ENCODE data around the gene ULK4. TPM values are rescaled to one million over a fixed set of nuclear protein-coding genes. Genes with fewer than 3 reads are reported as not detected.

The ULK4 gene
- polyA plus RNA-seq, 1 donor from 2014 or later, result 7.2 TPM

- no peaks in the 10 kb centered on the region for H3K79me2 ChIP-seq (replicated peaks; ENCODE audit: insufficient read depth, low read length)
- TF ChIP-seq REST (IDR thresholded peaks at IDR 0.05; ENCODE audit: borderline replicate concordance) (no peak), POLR2AphosphoS5 (IDR thresholded peaks at IDR 0.05) (no peak), EZH2 (IDR thresholded peaks at IDR 0.05; ENCODE audit: borderline replicate concordance, insufficient read depth, low read length, poor library complexity, severe bottlenecking) (no peak), SMC3 (conservative IDR thresholded peaks at IDR 0.05; ENCODE audit: poor library complexity) (no peak), RAD21 (conservative IDR thresholded peaks at IDR 0.05) (no peak), EP300 (conservative IDR thresholded peaks at IDR 0.05; ENCODE audit: poor library complexity, severe bottlenecking) (no peak), MXI1 (conservative IDR thresholded peaks at IDR 0.05; ENCODE audit: poor library complexity, severe bottlenecking) (no peak), CTCF (IDR thresholded peaks at IDR 0.05; ENCODE audit: poor library complexity, severe bottlenecking) (no peak), TAF1 (IDR thresholded peaks at IDR 0.05; ENCODE audit: low read depth) (no peak)
- no peaks in the 10 kb centered on the region for H3K36me3 ChIP-seq (ENCODE audit: insufficient read depth, low read length)
- no peaks in the 10 kb centered on the region for H3K27me3 ChIP-seq (ENCODE audit: insufficient read depth, low read depth, low read length)
- no peak overlapping the region for H3K4me2 ChIP-seq (ENCODE audit: low read length)
- H3K9ac ChIP-seq (ENCODE audit: low read length), result no peak overlapping the region
- no peaks in the 10 kb centered on the region for H4K20me1 ChIP-seq (ENCODE audit: insufficient read depth)
- H3K4me3 ChIP-seq (ENCODE audit: low read length), result no peak overlapping the region
- no peaks in the 10 kb centered on the region for H3K9me3 ChIP-seq (ENCODE audit: low read length)
- no peaks in the 10 kb centered on the region for H3F3A ChIP-seq (ENCODE audit: insufficient read depth, low read length, poor library complexity, severe bottlenecking)
- no peak overlapping the region for H3K27ac ChIP-seq (ENCODE audit: low read length)
- no peak overlapping the region for H2AFZ ChIP-seq (ENCODE audit: low read depth, low read length)
- H3K9me2 ChIP-seq (ENCODE audit: insufficient read depth, low read length), result no peaks in the 10 kb centered on the region
Measured at GRCh38 chr3:41345788-41346187, 616.1 kb downstream of the ULK4 start.

GRCh38 chr3:41339758-41340157 is 622.1 kb downstream of the ULK4 start:
- H2AFZ ChIP-seq (ENCODE audit: low read depth, low read length), result no peak overlapping the region
- no peaks in the 10 kb centered on the region for H3F3A ChIP-seq (ENCODE audit: insufficient read depth, low read length, poor library complexity, severe bottlenecking)
- no peaks in the 10 kb centered on the region for H3K36me3 ChIP-seq (ENCODE audit: insufficient read depth, low read length)
- H3K79me2 ChIP-seq (replicated peaks; ENCODE audit: insufficient read depth, low read length), result no peaks in the 10 kb centered on the region
- no peaks in the 10 kb centered on the region for H3K9me3 ChIP-seq (ENCODE audit: low read length)
- H3K27me3 ChIP-seq (ENCODE audit: insufficient read depth, low read depth, low read length), result no peaks in the 10 kb centered on the region
- no peak for TF ChIP-seq CTCF (IDR thresholded peaks at IDR 0.05; ENCODE audit: poor library complexity, severe bottlenecking)
- TF ChIP-seq SMC3 (conservative IDR thresholded peaks at IDR 0.05; ENCODE audit: poor library complexity), result no peak
- TF ChIP-seq MXI1 (conservative IDR thresholded peaks at IDR 0.05; ENCODE audit: poor library complexity, severe bottlenecking), result no peak
- TF ChIP-seq EZH2 (IDR thresholded peaks at IDR 0.05; ENCODE audit: borderline replicate concordance, insufficient read depth, low read length, poor library complexity, severe bottlenecking), result no peak
- no peak overlapping the region for H3K4me3 ChIP-seq (ENCODE audit: low read length)
- no peak overlapping the region for H3K4me2 ChIP-seq (ENCODE audit: low read length)
- H3K9ac ChIP-seq (ENCODE audit: low read length), result no peak overlapping the region
- H3K27ac ChIP-seq (ENCODE audit: low read length), result no peak overlapping the region
- no peaks in the 10 kb centered on the region for H4K20me1 ChIP-seq (ENCODE audit: insufficient read depth)
- no peaks in the 10 kb centered on the region for H3K9me2 ChIP-seq (ENCODE audit: insufficient read depth, low read length)

All from neural cell (in vitro differentiated cells).